NB4 (cell line): ENCODE data around the gene FBLN7.

ENCODE experiments used
- CTCF ChIP-seq: IDR thresholded peaks from one replicate; pipeline ENCODE4 v1.5.1; 2012; ENCODE audit warnings: low read depth, low read length
- MAX ChIP-seq: IDR thresholded peaks from 2 replicates; pipeline ENCODE4 v1.6.1; 2011; ENCODE audit warnings: low read depth, low read length
- MYC ChIP-seq: IDR thresholded peaks from 2 replicates; pipeline ENCODE4 v1.6.1; 2011; ENCODE audit warnings: low read depth, low read length
- POLR2A ChIP-seq: IDR thresholded peaks from 2 replicates; pipeline ENCODE4 v1.6.1; 2011; ENCODE audit warnings: mild to moderate bottlenecking; ENCODE audit not compliant: insufficient read length; ENCODE audit errors: extremely low read depth

DNA sequence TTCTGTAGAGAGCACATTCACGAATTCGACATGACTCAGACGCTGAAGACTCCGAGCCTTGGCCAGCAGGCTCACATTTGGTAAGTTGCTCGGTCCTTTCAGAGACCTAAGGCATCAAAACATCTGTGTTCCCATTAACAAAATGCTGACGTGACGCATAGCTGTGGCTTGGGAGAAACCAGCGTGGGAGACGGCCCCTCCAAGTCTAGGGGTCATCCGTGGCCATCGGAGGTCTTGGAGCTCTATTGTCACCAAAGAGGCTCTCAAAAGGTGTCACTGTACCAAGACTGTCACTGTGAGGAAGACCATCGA lies 14.9 kb downstream of the FBLN7 start:
- TF ChIP-seq CTCF = no peak
- no peak for TF ChIP-seq POLR2A
- TF ChIP-seq MAX = no peak
- TF ChIP-seq MYC = no peak
